Calu3 (cell line): Measurements from ENCODE around the gene SMR3B. TPM values are rescaled to one million over a fixed set of nuclear protein-coding genes. Genes with fewer than 3 reads are reported as not detected.

Experiments
- BruUV-seq: library from RNA; stranded (reverse); fragments of 400-500 nt; replicated peaks from 2 replicates; lab custom pipeline; 2021; lab: Mats Ljungman, UMichigan
- CTCF ChIA-PET: fragments of 300-600 bp; sonication (Branson Sonifier 250); formaldehyde crosslinking; loops from one replicate; lab custom pipeline; 2022; ENCODE audit warnings: antibody characterized with exemption; lab: Charles Lee
- DNase-seq: peaks from one replicate; pipeline ENCODE4 v3.0.0; 2022
- H3K27ac Mint-ChIP-seq: one replicate; pipeline ENCODE4 v1.8.0; 2022; ENCODE audit warnings: mixed read lengths; ENCODE audit not compliant: unreplicated experiment
- H3K27me3 Mint-ChIP-seq: one replicate; pipeline ENCODE4 v1.8.0; 2022; ENCODE audit warnings: mixed read lengths; ENCODE audit not compliant: unreplicated experiment
- H3K36me3 Mint-ChIP-seq: one replicate; pipeline ENCODE4 v1.8.0; 2022; ENCODE audit warnings: mild to moderate bottlenecking, moderate library complexity, mixed read lengths; ENCODE audit not compliant: insufficient read depth, unreplicated experiment
- H3K4me1 Mint-ChIP-seq: one replicate; pipeline ENCODE4 v1.8.0; 2022; ENCODE audit warnings: mild to moderate bottlenecking, low read depth, mixed read lengths; ENCODE audit not compliant: unreplicated experiment
- H3K4me3 Mint-ChIP-seq: one replicate; pipeline ENCODE4 v1.8.0; 2022; ENCODE audit warnings: mild to moderate bottlenecking, low read depth, moderate library complexity, mixed read lengths; ENCODE audit not compliant: unreplicated experiment
- H3K9me3 Mint-ChIP-seq: one replicate; pipeline ENCODE4 v1.8.0; 2022; ENCODE audit warnings: low read depth, mixed read lengths; ENCODE audit not compliant: unreplicated experiment
- intact Hi-C: fragments of 100-400 bp; cut with micrococcal nuclease; formaldehyde crosslinking; loops from one replicate; pipeline ENCODE4 v1.10.0; 2022; ENCODE audit not compliant: unreplicated experiment
- total RNA-seq: library from RNA; stranded (reverse); gene quantifications from 2 replicates; pipeline ENCODE4 v1.2.3, GENCODE V29; 2022
- TF ChIP-seq, protein P1 (sequence below): fragments of 200-600 bp; IDR thresholded peaks from one replicate; pipeline ENCODE4 v1.8.0; 2022; ENCODE audit warnings: antibody characterized with exemption; ENCODE audit not compliant: unreplicated experiment

Gene SMR3B
- total RNA-seq, 1 experiment from 2014 or later = not detected

DNA sequence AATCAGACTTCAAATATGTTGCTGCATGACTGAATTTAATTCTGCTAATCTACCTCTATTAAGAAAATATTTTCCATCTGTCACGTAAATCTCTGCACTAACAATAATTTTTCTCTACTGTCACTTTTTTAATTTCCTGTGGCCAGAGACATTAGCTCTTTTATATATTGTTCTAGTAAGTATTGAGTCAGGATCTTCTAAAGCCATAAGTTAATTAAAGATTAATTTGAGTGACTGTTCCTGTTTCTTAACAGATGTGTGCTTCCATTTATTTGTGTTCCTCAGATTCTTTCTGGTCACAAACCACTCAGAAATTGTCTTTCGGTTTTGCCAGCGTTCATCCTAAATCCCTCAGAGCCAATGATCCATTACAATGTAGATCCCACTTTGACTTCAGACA lies 2.4 kb upstream of the SMR3B start:
- DNase-seq = no peak
- no peaks in the 10 kb centered on the region for H3K27me3 Mint-ChIP-seq
- CTCF ChIA-PET = interaction anchor here (0.9 kb wide), 1 partner anchor 142 kb away, joined by 3 read pairs; no protein-coding TSS in a partner anchor
- TF ChIP-seq, protein P1, sequence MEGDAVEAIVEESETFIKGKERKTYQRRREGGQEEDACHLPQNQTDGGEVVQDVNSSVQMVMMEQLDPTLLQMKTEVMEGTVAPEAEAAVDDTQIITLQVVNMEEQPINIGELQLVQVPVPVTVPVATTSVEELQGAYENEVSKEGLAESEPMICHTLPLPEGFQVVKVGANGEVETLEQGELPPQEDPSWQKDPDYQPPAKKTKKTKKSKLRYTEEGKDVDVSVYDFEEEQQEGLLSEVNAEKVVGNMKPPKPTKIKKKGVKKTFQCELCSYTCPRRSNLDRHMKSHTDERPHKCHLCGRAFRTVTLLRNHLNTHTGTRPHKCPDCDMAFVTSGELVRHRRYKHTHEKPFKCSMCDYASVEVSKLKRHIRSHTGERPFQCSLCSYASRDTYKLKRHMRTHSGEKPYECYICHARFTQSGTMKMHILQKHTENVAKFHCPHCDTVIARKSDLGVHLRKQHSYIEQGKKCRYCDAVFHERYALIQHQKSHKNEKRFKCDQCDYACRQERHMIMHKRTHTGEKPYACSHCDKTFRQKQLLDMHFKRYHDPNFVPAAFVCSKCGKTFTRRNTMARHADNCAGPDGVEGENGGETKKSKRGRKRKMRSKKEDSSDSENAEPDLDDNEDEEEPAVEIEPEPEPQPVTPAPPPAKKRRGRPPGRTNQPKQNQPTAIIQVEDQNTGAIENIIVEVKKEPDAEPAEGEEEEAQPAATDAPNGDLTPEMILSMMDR = no peak
- H3K36me3 Mint-ChIP-seq = no peaks in the 10 kb centered on the region
- H3K27ac Mint-ChIP-seq = no peak overlapping the region
- no peaks in the 10 kb centered on the region for H3K4me1 Mint-ChIP-seq
- H3K9me3 Mint-ChIP-seq = no peaks in the 10 kb centered on the region
- no TSS peak for BruUV-seq
- intact Hi-C loops = no loop called here
- no peak overlapping the region for H3K4me3 Mint-ChIP-seq

DNA sequence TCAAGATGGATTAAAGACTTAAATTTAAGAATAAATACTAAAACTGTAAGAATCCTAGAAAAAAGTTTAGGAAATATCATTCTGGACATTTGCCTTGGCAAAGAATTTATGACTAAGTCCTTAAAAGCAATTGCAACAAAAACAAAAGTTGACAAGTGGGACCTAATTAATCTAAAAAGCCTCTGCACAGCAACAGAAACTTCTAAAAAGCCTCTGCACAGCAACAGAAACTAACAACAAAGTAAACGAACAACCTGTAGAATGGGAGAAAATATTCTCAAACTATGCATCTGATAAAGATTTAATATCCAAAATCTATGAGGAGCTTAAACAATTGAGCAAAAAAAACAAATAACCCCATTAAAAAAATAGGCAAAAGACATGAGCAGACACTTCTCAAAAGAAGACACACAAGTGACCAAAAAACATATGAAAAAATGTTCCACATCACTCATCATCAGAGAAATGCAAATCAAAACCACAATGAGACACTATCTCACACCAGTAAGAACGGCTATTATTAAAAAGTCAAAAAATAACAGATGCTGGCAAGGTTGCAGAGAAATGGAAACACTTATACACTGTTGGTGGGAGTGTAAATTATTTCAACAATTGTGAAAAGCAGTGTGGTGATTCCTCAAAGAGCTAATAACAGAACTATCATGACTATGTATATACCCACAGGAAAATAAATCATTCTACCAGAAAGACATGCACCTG lies 9.3 kb downstream of the SMR3B start:
- H3K36me3 Mint-ChIP-seq = no peaks in the 10 kb centered on the region
- H3K4me3 Mint-ChIP-seq = no peak overlapping the region
- TF ChIP-seq, protein P1 = no peak
- intact Hi-C loops = no loop called here
- no TSS peak for BruUV-seq
- CTCF ChIA-PET = no interaction called here
- H3K27ac Mint-ChIP-seq = no peak overlapping the region
- DNase-seq = no peak
- H3K4me1 Mint-ChIP-seq = no peaks in the 10 kb centered on the region
- H3K27me3 Mint-ChIP-seq = no peaks in the 10 kb centered on the region
- no peaks in the 10 kb centered on the region for H3K9me3 Mint-ChIP-seq

DNA sequence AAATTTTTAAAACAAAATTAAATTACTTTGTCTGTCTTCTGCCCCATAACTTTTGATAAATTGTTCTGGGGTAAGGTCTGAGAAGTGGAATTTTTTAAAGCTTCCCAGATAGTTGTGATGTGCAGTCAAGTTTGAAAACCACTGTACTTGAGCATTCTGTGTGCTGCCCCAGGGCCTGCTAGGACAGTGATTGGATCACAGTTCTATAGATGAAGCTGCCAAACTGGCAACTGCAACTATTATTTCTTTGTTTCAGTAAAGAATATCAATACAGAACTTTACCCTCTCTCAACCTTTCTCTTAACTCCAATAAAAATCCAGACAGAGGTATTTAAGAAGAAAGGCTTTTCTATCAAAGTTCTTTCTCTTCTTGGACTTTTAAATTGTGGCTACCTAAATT lies 14.6 kb downstream of the SMR3B start, which contains the start of gene OPRPN:
Gene OPRPN, plus strand, starts transcription at position 361 of the 400 bp plus-strand sequence. CDS start 1,346 bp downstream, outside the sequence.
- no TSS peak for BruUV-seq
- Mint-ChIP-seq H3K9me3 (no peaks in the 10 kb centered on the region), H3K4me3 (no peak within 1 kb of the TSS), H3K27ac (no peak within 1 kb of the TSS), H3K36me3 (no peaks in the 10 kb centered on the region), H3K4me1 (no peaks in the 10 kb centered on the region), H3K27me3 (no peaks in the 10 kb centered on the region)
- TF ChIP-seq, protein P1 = no peak
- intact Hi-C loops = no loop called here
- CTCF ChIA-PET = no interaction called here
- no peak for DNase-seq

DNA sequence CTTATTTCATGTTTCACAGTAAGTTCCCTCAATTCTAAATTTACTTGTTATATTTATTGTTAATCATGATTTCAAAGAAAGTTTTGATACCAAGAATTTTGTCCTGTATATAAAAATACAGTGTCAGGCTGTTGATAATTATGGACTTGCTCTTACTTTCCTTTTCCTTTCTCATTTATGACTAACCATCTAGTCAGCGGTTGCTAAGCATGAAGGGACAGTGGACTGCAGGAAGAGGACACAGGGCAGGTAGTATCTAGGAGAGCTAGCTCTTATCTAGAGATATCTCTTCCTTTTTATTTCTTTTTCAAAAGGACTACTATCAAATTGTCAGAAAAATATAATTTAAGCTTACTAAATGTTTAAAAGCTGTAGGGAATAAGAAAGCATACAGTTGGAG lies 16.4 kb downstream of the SMR3B start:
- Mint-ChIP-seq H3K4me1 (no peaks in the 10 kb centered on the region), H3K4me3 (no peak overlapping the region), H3K27me3 (no peaks in the 10 kb centered on the region), H3K27ac (no peak overlapping the region), H3K36me3 (no peaks in the 10 kb centered on the region), H3K9me3 (peaks cover 2% of the 10 kb centered on the region)
- DNase-seq = no peak
- intact Hi-C loops = no loop called here
- TF ChIP-seq, protein P1 = no peak
- CTCF ChIA-PET = interaction anchor here (0.6 kb wide), 1 partner anchor 789 kb away, joined by 3 read pairs; no protein-coding TSS in a partner anchor
- no TSS peak for BruUV-seq
